ENCODE results near the gene CCS.
"Not testable (repeated sequence)": the region's sequence is repeated elsewhere in the genome, so short reads cannot be mapped to it uniquely, and the experiment has no call there.

Gene CCS

GRCh38 chr11:66561975-66562248 lies 31.1 kb upstream of the CCS start:
- no peak for DNase-seq

- DNase-seq, result no peak
Observed at GRCh38 chr11:66562275-66562674, 30.7 kb upstream of the CCS start.

- DNase-seq, result no peak
Observed at GRCh38 chr11:66562907-66563583, 29.9 kb upstream of the CCS start.

GRCh38 chr11:66563832-66564231 lies 29.2 kb upstream of the CCS start:
- DNase-seq, result no peak

GRCh38 chr11:66564538-66564937 lies 28.4 kb upstream of the CCS start:
- no peak for DNase-seq

- DNase-seq, result no peak
Observed at GRCh38 chr11:66564984-66565383, 28.0 kb upstream of the CCS start.

GRCh38 chr11:66566221-66566620 lies 26.8 kb upstream of the CCS start:
- DNase-seq, result no peak

- DNase-seq, result no peak
Observed at GRCh38 chr11:66567787-66568123, 25.2 kb upstream of the CCS start.

GRCh38 chr11:66568124-66568916 lies 24.7 kb upstream of the CCS start, which contains the start of gene CTSF:
TSS of gene CTSF (minus strand) at chr11:66568606. CDS start at chr11:66568486, 120 bp downstream.
- peak; percentile 89 for DNase-seq

GRCh38 chr11:66569076-66569475 lies 23.9 kb upstream of the CCS start:
- DNase-seq, result no peak

GRCh38 chr11:66570079-66570849 lies 22.7 kb upstream of the CCS start:
- no peak for DNase-seq

GRCh38 chr11:66570850-66571180 lies 22.2 kb upstream of the CCS start:
- no peak for DNase-seq

- peak; percentile 73 for DNase-seq
Observed at GRCh38 chr11:66579017-66579606, 13.9 kb upstream of the CCS start.

- DNase-seq, result no peak
Observed at GRCh38 chr11:66580803-66581202, 12.2 kb upstream of the CCS start.

GRCh38 chr11:66581261-66581660 lies 11.7 kb upstream of the CCS start:
- no peak for DNase-seq

GRCh38 chr11:66582565-66583147 lies 10.3 kb upstream of the CCS start:
- not testable (repeated sequence) for DNase-seq

GRCh38 chr11:66585447-66585846 lies 7.5 kb upstream of the CCS start:
- DNase-seq, result not testable (repeated sequence)

GRCh38 chr11:66586136-66586535 lies 6.8 kb upstream of the CCS start:
- DNase-seq, result no peak

GRCh38 chr11:66589315-66589714 lies 3.7 kb upstream of the CCS start:
- not testable (repeated sequence) for DNase-seq

- no peak for DNase-seq
Observed at GRCh38 chr11:66589996-66590675, 2.8 kb upstream of the CCS start.

GRCh38 chr11:66591175-66591574 lies 1.8 kb upstream of the CCS start:
- DNase-seq, result no peak

- no peak for DNase-seq
Observed at GRCh38 chr11:66593303-66593635, 284 bp downstream of the CCS start.

GRCh38 chr11:66593650-66594049 lies 665 bp downstream of the CCS start:
- no peak for DNase-seq
